Adipose tissue (tissue), 3 donors: ENCODE results near the gene APBB2. TPM values are rescaled to one million over a fixed set of nuclear protein-coding genes. Genes with fewer than 3 reads are reported as not detected.

Experiments
- H3K27ac ChIP-seq: one replicate; pipeline ENCODE4 v1.5.1; 2013; ENCODE audit warnings: low read depth, low read length
- WGBS, 3 donors: extraction: QIAGEN DNeasy Blood & Tissue Kit; methylation state at CpG; one replicate each; pipeline ENCODE4 v1.1.7; 2013; 5-methylcytosine and 5-hydroxymethylcytosine counted together
- polyA plus RNA-seq, 3 donors: library from polyadenylated mRNA; stranded (reverse); fragments of 200-250 nt; gene quantifications; one replicate each; pipeline ENCODE4 v1.2.3, GENCODE V29; 2013
- donor health status: healthy with polysubstance abuse.
- donor health status: Bipolar disorder and iron deficiency.
- donor health status: healthy.

The APBB2 gene
- polyA plus RNA-seq, 3 donors = 6.1 to 36.6 (median 27.3) TPM

DNA sequence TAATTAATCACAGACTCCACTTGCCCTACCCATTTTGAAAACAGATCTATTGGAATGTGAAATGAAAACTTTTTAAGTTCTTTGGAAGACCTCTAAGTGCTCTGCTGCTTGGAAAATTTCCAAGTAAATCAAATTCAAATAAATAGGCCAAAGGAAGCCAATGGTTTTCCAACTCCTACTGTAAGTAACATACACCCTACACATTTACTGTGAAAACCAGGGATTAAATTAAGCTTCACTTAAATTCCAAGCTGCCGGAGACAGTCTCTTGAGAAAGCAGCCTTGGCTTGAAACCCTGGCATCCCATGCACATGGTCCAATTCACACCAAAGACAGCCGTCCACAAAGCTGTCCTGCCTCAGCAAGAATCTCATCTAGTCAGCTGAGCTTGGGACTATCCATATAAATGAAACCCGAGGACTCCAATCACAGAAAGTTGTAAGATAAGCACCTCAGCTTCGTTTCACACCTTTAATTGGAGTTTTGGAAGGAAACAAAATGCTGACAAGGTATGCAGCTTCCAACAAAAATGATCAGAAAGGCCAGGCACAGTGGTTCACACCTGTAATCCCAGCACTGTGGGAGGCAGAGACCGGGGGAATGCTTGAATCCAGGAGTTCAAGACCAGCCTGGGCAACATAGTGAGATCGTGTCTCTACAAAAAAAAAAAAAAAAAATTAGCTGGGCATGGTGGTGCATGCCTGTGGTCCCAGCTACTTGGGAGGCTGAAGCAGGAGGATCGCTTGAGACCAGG lies 88.6 kb downstream of the APBB2 start:
- WGBS, 3 donors = 74 to 85% (median 76%) methylated on average over 7 of the region's 7 CpGs
- no peak overlapping the region for H3K27ac ChIP-seq

- H3K27ac ChIP-seq = no peak overlapping the region
- 75 to 82% (median 77%) methylated on average over 3 of the region's 3 CpGs for WGBS, 3 donors
Observed at GRCh38 chr4:41124916-41125548, 89.3 kb downstream of the APBB2 start.

DNA sequence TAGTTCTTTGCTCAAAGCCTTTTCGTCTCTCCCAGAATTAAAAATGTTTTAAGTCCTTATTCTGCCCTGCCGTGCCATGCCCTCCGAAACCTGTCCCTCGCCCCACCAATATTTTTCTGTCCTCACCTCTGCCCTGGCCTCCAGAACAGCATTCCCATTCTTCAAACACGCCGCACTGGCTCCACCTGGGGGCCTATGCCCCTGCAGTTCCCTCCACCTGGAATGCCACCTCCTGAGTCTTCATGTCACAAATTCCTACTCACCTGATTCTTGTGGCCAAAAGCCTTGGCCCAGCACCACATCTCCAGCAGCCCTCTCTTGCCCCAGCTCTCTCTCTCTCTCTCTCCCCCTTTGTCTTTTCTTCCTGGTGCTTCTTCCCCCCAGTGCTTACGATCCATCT lies 91.6 kb downstream of the APBB2 start:
- no peak overlapping the region for H3K27ac ChIP-seq
- WGBS, 3 donors = 95 to 98% (median 96%) methylated on average over 7 of the region's 7 CpGs

- H3K27ac ChIP-seq = no peak overlapping the region
Observed at GRCh38 chr4:41122309-41122708, 92.0 kb downstream of the APBB2 start.

DNA sequence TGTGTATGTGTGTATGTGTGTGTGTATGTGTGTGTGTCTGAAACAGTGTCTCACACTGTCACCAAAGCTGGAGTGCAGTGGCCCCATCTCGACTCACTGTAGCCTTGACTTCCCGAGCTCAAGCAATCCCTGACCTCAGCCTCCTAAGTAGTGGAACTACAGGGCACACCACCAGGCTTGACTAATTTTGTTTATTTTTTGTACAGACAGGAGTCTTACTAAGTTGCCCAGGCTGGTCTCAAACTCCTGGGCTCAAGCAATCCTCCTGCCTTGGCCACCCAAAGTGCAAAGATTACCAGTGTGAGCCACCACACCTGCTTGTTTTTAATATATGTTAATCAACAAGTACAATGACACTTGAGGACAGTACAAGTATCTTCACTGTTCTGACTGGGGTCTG lies 92.4 kb downstream of the APBB2 start:
- no peak overlapping the region for H3K27ac ChIP-seq
- WGBS, 3 donors = 83 to 100% (median 95%) methylated on average over 2 of the region's 2 CpGs

DNA sequence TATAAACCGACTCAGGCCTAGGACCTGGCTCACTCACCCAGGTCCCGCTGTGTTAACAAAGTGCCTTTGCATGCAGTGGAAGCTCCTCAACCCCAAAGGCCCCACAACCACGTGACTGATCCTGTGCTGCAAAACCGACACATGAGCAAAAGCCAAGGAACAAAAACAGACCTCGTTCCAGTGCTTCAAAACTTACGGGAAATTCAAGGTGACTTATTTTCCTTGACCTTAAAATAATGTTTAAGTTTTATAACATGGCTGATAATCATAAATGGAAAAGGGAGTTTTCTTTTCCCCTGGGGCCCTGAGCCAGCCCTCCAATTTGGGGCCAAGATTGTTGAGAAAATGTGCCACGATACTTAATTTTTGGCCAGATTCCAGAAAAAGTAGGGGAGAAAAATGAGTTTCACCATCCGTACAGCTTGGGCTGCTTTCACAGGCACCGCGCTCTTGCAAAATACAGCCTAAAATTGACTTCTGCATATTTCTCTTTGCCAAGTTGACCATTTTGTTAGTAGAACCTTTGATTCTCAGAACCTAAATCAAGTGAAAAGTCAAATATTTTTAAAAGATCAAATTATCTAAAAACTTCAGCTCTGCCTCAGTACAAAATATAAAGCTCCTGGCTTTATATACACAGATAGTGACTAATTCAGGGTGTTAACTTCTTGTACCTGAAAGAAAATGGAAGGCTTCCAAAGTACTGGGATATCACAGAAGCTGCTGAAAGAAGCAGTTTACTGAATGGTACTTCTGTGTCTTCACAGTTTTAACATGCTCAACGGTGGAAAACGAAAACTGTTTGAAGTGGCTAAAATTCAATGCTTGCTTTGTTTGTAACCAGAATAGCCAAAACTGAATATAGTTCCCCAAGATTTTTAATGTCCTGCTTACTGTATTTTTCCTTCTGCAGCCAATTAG lies 93.8 kb downstream of the APBB2 start:
- H3K27ac ChIP-seq = no peak overlapping the region
- WGBS, 3 donors = 30 to 40% (median 37%) methylated on average over 12 of the region's 12 CpGs

GRCh38 chr4:41119867-41120295 lies 94.5 kb downstream of the APBB2 start:
- WGBS, 3 donors = 59 to 72% (median 66%) methylated on average over 5 of the region's 5 CpGs
- no peak overlapping the region for H3K27ac ChIP-seq

DNA sequence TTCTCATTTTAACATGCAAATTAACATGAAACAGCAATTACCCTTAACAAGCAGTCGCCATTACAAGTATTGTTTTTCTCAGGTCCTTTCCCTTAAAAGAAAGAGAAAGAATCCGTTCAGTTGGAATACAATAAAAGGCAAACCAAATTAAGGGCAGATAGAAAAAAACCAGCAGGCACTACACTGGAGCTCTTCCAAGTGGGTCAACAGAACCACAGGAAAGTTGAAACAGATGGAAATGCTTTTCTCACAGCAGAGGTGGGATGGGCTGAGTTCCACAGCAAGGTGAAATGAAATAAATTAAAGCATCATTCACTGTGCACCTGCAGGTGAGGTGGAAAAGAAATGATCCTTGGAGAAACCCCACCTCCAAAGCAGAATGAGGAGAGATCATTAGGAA lies 102.6 kb downstream of the APBB2 start:
- 66 to 84% (median 74%) methylated on average over 2 of the region's 2 CpGs for WGBS, 3 donors
- no peak overlapping the region for H3K27ac ChIP-seq

DNA sequence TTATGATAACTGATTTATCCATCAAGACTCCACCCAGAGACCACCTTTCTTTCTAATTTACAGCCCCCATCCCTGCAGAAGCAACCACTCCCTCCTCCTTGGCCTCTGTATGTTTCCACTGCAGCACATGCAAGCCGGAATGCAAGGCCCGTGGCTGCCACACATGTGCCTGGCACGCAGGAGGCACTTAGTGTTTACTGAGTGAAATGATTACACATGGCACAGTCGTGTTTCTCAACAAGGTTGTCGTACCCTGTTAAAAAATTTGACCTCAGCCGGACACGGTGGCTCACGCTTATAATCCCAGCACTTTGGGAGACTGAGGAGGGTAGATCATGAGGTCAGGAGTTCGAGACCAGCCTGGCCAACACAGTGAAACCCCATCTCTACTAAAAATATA lies 104.3 kb downstream of the APBB2 start:
- no peak overlapping the region for H3K27ac ChIP-seq
- WGBS, 3 donors = 93 to 95% (median 95%) methylated on average over 9 of the region's 9 CpGs

- H3K27ac ChIP-seq = no peak overlapping the region
- 88 to 96% (median 93%) methylated on average over 3 of the region's 3 CpGs for WGBS, 3 donors
Observed at GRCh38 chr4:41108481-41108880, 105.9 kb downstream of the APBB2 start.

GRCh38 chr4:41106694-41107419 lies 107.5 kb downstream of the APBB2 start:
- H3K27ac ChIP-seq = no peak overlapping the region
- whole genome bisulfite sequencing, 3 donors = 90 to 96% (median 96%) methylated on average over 7 of the region's 7 CpGs

GRCh38 chr4:41106081-41106480 lies 108.3 kb downstream of the APBB2 start:
- H3K27ac ChIP-seq = no peak overlapping the region

DNA sequence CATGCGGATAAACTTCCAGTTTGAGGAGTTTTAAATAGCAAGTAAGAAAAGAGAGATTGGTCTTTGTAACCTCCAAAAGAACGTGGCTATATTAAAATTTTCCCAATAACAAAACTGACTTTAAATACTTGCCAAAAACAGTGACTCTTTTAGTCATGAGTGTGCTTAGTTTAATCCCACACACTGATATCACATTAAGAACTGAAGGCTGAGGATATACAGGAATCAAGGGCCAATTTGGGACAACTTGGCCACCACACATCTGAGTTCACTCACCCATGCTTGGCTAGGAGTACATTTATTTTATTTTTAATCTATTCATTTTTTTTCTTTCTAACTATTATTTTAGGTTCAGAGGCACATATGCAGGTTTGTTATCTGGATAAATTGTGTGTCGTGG lies 110.2 kb downstream of the APBB2 start:
- no peak overlapping the region for H3K27ac ChIP-seq

GRCh38 chr4:41103657-41104056 lies 110.7 kb downstream of the APBB2 start:
- H3K27ac ChIP-seq = no peak overlapping the region
- 68 to 76% (median 72%) methylated on average over 3 of the region's 3 CpGs for WGBS, 3 donors

More for the DNA sequence above, 110.2 kb downstream of the APBB2 start:
- 65 to 86% (median 71%) methylated on average over 3 of the region's 3 CpGs for WGBS, 3 donors

DNA sequence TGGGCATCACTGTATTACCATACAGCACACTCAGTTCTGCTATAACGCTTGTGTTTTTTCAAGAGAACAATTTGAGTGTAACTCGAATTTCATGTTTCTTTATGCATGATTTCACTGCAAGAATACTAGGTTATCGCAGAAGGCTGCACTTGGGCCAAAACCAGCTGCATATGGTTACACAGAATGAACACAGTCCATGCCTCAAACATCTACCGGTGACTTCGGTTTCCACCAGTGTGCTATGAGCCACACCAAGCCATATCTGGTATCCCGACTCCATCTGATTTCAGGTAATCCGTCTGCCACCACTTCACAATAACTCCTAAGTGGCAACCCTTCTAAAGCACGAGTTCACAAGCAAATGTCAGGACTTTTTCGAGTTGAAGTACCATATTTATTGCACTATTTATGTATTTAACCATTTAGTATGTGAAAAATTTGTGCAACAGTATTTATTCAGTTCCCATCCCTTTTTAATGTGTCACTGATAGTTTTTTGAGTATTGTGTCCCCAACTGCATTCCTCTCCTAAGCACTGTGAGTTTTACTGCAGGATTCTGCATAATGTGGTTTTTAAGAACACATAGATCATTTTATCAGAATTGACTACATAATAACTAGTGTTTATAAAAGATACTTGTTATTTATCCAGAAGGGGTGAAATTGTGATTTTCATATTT lies 111.8 kb downstream of the APBB2 start:
- no peak overlapping the region for H3K27ac ChIP-seq
- 89 to 91% (median 91%) methylated on average over 9 of the region's 9 CpGs for WGBS, 3 donors

- 78 to 84% (median 78%) methylated on average over 5 of the region's 5 CpGs for WGBS, 3 donors
- no peak overlapping the region for H3K27ac ChIP-seq
Observed at GRCh38 chr4:41098093-41099048, 116.0 kb downstream of the APBB2 start.

GRCh38 chr4:41095973-41096372 lies 118.4 kb downstream of the APBB2 start:
- 87 to 88% (median 88%) methylated on average over 4 of the region's 4 CpGs for WGBS, 3 donors
- H3K27ac ChIP-seq = no peak overlapping the region
